Caco-2 (cell line): Measurements from ENCODE around the gene CRADD. TPM values are rescaled to one million over a fixed set of nuclear protein-coding genes. Genes with fewer than 3 reads are reported as not detected.

ENCODE experiments used
- BruUV-seq: library from RNA; stranded (reverse); fragments of 400-500 nt; replicated peaks from 2 replicates; lab custom pipeline; 2021; lab: Mats Ljungman, UMichigan
- CTCF ChIA-PET: fragments of 300-600 bp; sonication (Branson Sonifier 250); formaldehyde crosslinking; loops from one replicate; lab custom pipeline; 2022; ENCODE audit warnings: antibody characterized with exemption; lab: Charles Lee
- POLR2A ChIA-PET: fragments of 300-600 bp; sonication (Branson Sonifier 250); formaldehyde crosslinking; loops from one replicate; lab custom pipeline; 2022; ENCODE audit warnings: antibody characterized with exemption; lab: Charles Lee
- DNase-seq, 2 experiments: peaks; one replicate each; pipeline versions ENCODE4 v3.0.0 to v3.0.0-alpha.2; 2020 to 2022
- H3K27me3 ChIP-seq: replicated peaks from 2 replicates; pipeline ENCODE4 v1.6.0; 2011; ENCODE audit warnings: low read length; ENCODE audit not compliant: control insufficient read depth, insufficient read depth
- H3K36me3 ChIP-seq: 2 replicates; pipeline ENCODE4 v1.5.1; 2011; ENCODE audit warnings: low read length; ENCODE audit not compliant: control insufficient read depth, insufficient read depth
- H3K4me1 ChIP-seq: fragments of 250-450 bp; sonication (Bioruptor Pico); 2 replicates; pipeline ENCODE4 v1.5.1; 2020; ENCODE audit warnings: mild to moderate bottlenecking
- H3K4me3 ChIP-seq: 2 replicates; pipeline ENCODE4 v1.5.1; 2011; ENCODE audit warnings: low read depth, mild to moderate bottlenecking, control low read depth, low read length
- H3K9me3 ChIP-seq: fragments of 250-450 bp; sonication (Bioruptor Pico); 2 replicates; pipeline ENCODE4 v1.5.1; 2020; ENCODE audit warnings: mild to moderate bottlenecking, moderate library complexity
- H3K27ac Mint-ChIP-seq: one replicate; pipeline ENCODE4 v1.8.0; 2022; ENCODE audit warnings: mixed read lengths; ENCODE audit not compliant: unreplicated experiment
- H3K27me3 Mint-ChIP-seq: one replicate; pipeline ENCODE4 v1.8.0; 2022; ENCODE audit warnings: mixed read lengths; ENCODE audit not compliant: insufficient read depth, unreplicated experiment
- H3K36me3 Mint-ChIP-seq: one replicate; pipeline ENCODE4 v1.8.0; 2022; ENCODE audit warnings: mild to moderate bottlenecking, mixed read lengths; ENCODE audit not compliant: insufficient read depth, unreplicated experiment
- H3K4me1 Mint-ChIP-seq: one replicate; pipeline ENCODE4 v1.8.0; 2022; ENCODE audit warnings: low read depth, mixed read lengths; ENCODE audit not compliant: unreplicated experiment
- H3K4me3 Mint-ChIP-seq: one replicate; pipeline ENCODE4 v1.8.0; 2022; ENCODE audit warnings: mild to moderate bottlenecking, moderate library complexity, mixed read lengths; ENCODE audit not compliant: unreplicated experiment
- H3K9me3 Mint-ChIP-seq: one replicate; pipeline ENCODE4 v1.8.0; 2022; ENCODE audit warnings: mixed read lengths; ENCODE audit not compliant: unreplicated experiment
- CTCF ChIP-seq, 2 experiments: fragments of 200-600 bp in 1 of 2; IDR thresholded peaks; 1 replicate in 1 of 2; 2 replicates in 1 of 2; pipeline versions ENCODE4 v1.5.1 to v1.8.0; 2011 to 2022; ENCODE audit warnings: antibody characterized with exemption in 1 of 2, control low read depth in 1 of 2, inconsistent platforms in 1 of 2, low read depth in 1 of 2, low read length in 1 of 2, mild to moderate bottlenecking in 1 of 2, moderate library complexity in 1 of 2; ENCODE audit not compliant: insufficient read depth in 1 of 2, severe bottlenecking in 1 of 2, unreplicated experiment in 1 of 2
- intact Hi-C: fragments of 100-400 bp; cut with micrococcal nuclease; formaldehyde crosslinking; loops from one replicate; pipeline ENCODE4 v1.10.0; 2022; ENCODE audit not compliant: unreplicated experiment
- total RNA-seq: library from RNA; stranded (reverse); gene quantifications from 2 replicates; pipeline ENCODE4 v1.2.3, GENCODE V29; 2022

CRADD gene
- total RNA-seq, 1 experiment from 2014 or later = 29.2 TPM

GRCh38 chr12:93808169-93808899 lies 131.2 kb downstream of the CRADD start:
- no peak for TF ChIP-seq CTCF (IDR thresholded peaks at IDR 0.05; ENCODE audit: insufficient read depth in 1 of 2, low read depth in 1 of 2, low read length in 1 of 2, severe bottlenecking in 1 of 2, unreplicated experiment in 1 of 2)
- Histone ChIP-seq H3K36me3 (no peaks in the 10 kb centered on the region), H3K4me3 (no peak overlapping the region), H3K27me3 (no peaks in the 10 kb centered on the region), H3K9me3 (no peaks in the 10 kb centered on the region), H3K4me1 (0 out of 2 replicates have a peak, but pooled peaks cover 3% of the 10 kb centered on the region)
- Mint-ChIP-seq H3K27ac (no peak overlapping the region), H3K9me3 (no peaks in the 10 kb centered on the region), H3K36me3 (peaks cover 26% of the 10 kb centered on the region), H3K4me1 (peaks cover 1% of the 10 kb centered on the region), H3K27me3 (no peaks in the 10 kb centered on the region), H3K4me3 (no peak overlapping the region)
- DNase-seq = no peak
- ChIA-PET POLR2A (no interaction called here), CTCF (interaction anchor here (0.7 kb wide), 1 partner anchor 15 kb away, joined by 4 read pairs; no protein-coding TSS in a partner anchor)
- BruUV-seq = no TSS peak
- intact Hi-C loops = no loop called here

GRCh38 chr12:93812626-93813025 lies 135.5 kb downstream of the CRADD start:
- Histone ChIP-seq H3K36me3 (no peaks in the 10 kb centered on the region), H3K4me3 (no peak overlapping the region), H3K9me3 (no peaks in the 10 kb centered on the region), H3K4me1 (0 out of 2 replicates have a peak, but pooled peaks cover 3% of the 10 kb centered on the region), H3K27me3 (no peaks in the 10 kb centered on the region)
- peaks cover 6% of the 10 kb centered on the region for H3K4me1 Mint-ChIP-seq
- no peaks in the 10 kb centered on the region for H3K27me3 Mint-ChIP-seq
- POLR2A ChIA-PET = no interaction called here
- intact Hi-C loops = no loop called here
- BruUV-seq = no TSS peak
- no peaks in the 10 kb centered on the region for H3K9me3 Mint-ChIP-seq
- no peak overlapping the region for H3K27ac Mint-ChIP-seq
- no peak for DNase-seq
- TF ChIP-seq CTCF (IDR thresholded peaks at IDR 0.05; ENCODE audit: insufficient read depth in 1 of 2, low read depth in 1 of 2, low read length in 1 of 2, severe bottlenecking in 1 of 2, unreplicated experiment in 1 of 2) = no peak
- CTCF ChIA-PET = no interaction called here
- H3K4me3 Mint-ChIP-seq = no peak overlapping the region
- H3K36me3 Mint-ChIP-seq = peaks cover 15% of the 10 kb centered on the region

- DNase-seq = no peak
- no peak overlapping the region for H3K4me3 ChIP-seq
- no TSS peak for BruUV-seq
- no peak for TF ChIP-seq CTCF (IDR thresholded peaks at IDR 0.05; ENCODE audit: insufficient read depth in 1 of 2, low read depth in 1 of 2, low read length in 1 of 2, severe bottlenecking in 1 of 2, unreplicated experiment in 1 of 2)
- ChIA-PET CTCF (no interaction called here), POLR2A (interaction anchor here (0.5 kb wide), 1 partner anchor 67 kb away, joined by 3 read pairs; no protein-coding TSS in a partner anchor)
- H3K27ac Mint-ChIP-seq = no peak overlapping the region
- H3K27me3 ChIP-seq = no peaks in the 10 kb centered on the region
- intact Hi-C loops = no loop called here
- H3K9me3 Mint-ChIP-seq = no peaks in the 10 kb centered on the region
- H3K4me1 ChIP-seq = 0 out of 2 replicates have a peak, but pooled peaks cover 3% of the 10 kb centered on the region
- H3K9me3 ChIP-seq = no peaks in the 10 kb centered on the region
- H3K36me3 Mint-ChIP-seq = peaks cover 13% of the 10 kb centered on the region
- H3K36me3 ChIP-seq = no peaks in the 10 kb centered on the region
- H3K27me3 Mint-ChIP-seq = no peaks in the 10 kb centered on the region
- no peak overlapping the region for H3K4me3 Mint-ChIP-seq
- peaks cover 6% of the 10 kb centered on the region for H3K4me1 Mint-ChIP-seq
Measured at GRCh38 chr12:93813186-93813585, 136.0 kb downstream of the CRADD start.
